MM.1S (cell line): ENCODE measurements around the gene ATP8B4.

Experiments used
- CTCF ChIP-seq: fragments of 300-600 bp; sonication (generic); IDR thresholded peaks from 2 replicates; pipeline ENCODE4 v1.5.1; 2016; ENCODE audit warnings: antibody characterized with exemption, low read length, mixed read lengths
- EZH2 ChIP-seq: fragments of 300-600 bp; sonication (generic); optimal IDR thresholded peaks from 2 replicates; pipeline ENCODE3; 2017; ENCODE audit warnings: low read depth, mild to moderate bottlenecking, antibody characterized with exemption, low read length, mixed read lengths
- EZH2phosphoT487 ChIP-seq: fragments of 300-600 bp; sonication (generic); IDR thresholded peaks from 2 replicates; pipeline ENCODE4 v1.6.1; 2018; ENCODE audit warnings: antibody characterized with exemption, low read length

- TF ChIP-seq CTCF, result no peak
- TF ChIP-seq EZH2phosphoT487, result no peak
- no peak for TF ChIP-seq EZH2
Measured at GRCh38 chr15:49843725-49844124, 275.3 kb downstream of the ATP8B4 start.
